ENCODE measurements around the gene SELENOF. TPM values are rescaled to one million over a fixed set of nuclear protein-coding genes. Genes with fewer than 3 reads are reported as not detected.

Gene SELENOF
- total and polyA plus RNA-seq, 2 of the 13 experiments (the other 11 are each of a cell fraction or from before 2014, with no cell fraction given): 133 to 163 TPM

DNA sequence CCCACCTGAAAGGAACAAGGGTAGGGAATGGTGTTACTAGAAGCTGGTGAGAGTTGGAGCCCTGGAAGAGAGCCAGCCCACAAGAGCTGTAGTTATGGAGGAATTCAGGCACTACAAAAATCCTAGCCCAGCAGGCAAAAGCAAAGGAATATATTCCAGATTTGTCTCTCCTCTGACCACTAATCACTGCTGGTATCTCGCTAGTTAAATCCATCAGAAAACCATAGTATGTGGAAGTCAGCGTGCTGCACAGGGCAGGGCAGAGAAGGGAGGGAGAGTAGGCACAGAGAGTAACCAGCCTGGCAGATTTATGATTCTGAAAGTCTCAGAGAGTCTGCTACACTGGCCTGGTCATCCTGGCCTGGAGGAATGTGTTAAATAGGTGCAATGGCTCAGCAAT, 88.6 kb downstream of the SELENOF start:
- in situ Hi-C loops (cut with HindIII; ENCODE audit: extremely low pct_ligation_motif_present, low pct_unique_long_range_greater_than_20kb) (loop anchor here (10.0 kb wide), 1 partner anchor 259 kb away; no protein-coding TSS in a partner anchor), intact Hi-C loops (cut with micrococcal nuclease; ENCODE audit: unreplicated experiment) (no loop called here)
- ATAC-seq (no peak), DNase-seq (ENCODE audit: low spot score) (no peak), FAIRE-seq (no peak)
- Histone ChIP-seq H3K4me3 (replicated peaks in 1 of 3; ENCODE audit: insufficient read depth in 1 of 3, low read depth in 2 of 3, low read length in 3 of 3) (no peak overlapping the region), H3K27ac (ENCODE audit: extremely low read length, insufficient read depth, low read length) (no peak overlapping the region), H3K27me3 (ENCODE audit: control insufficient read depth in 1 of 2, insufficient read depth in 2 of 2, low read length in 2 of 2) (no peaks in the 10 kb centered on the region), H2AFZ (ENCODE audit: low read length) (no peak overlapping the region), H3K36me3 (replicated peaks in 1 of 2; ENCODE audit: control insufficient read depth in 1 of 2, insufficient read depth in 2 of 2, low read length in 2 of 2) (no peaks in the 10 kb centered on the region), H3K4me1 (ENCODE audit: insufficient read depth, low read length) (peaks cover 55% of the 10 kb centered on the region), H3K79me2 (ENCODE audit: insufficient read depth, low read length) (no peaks in the 10 kb centered on the region), H3K4me2 (ENCODE audit: low read depth, low read length) (no peak overlapping the region), H3K9ac (ENCODE audit: insufficient read depth, low read depth, low read length) (no peak overlapping the region), H3K9me3 (ENCODE audit: low read length) (no peaks in the 10 kb centered on the region), H4K20me1 (ENCODE audit: insufficient read depth, low read length) (no peaks in the 10 kb centered on the region)
- WGBS (ENCODE audit: low lambda C conversion rate): 82% methylated on average over 2 of the region's 2 CpGs
- BruUV-seq (replicated peaks): no TSS peak
- POLR2A ChIA-PET: interaction anchor here (0.6 to 2.3 kb wide), 4 partner anchors 15 to 89 kb away, joined by 3 to 7 read pairs (median 5); partner anchors contain the start of genes HS2ST1 and SELENOF
- CTCF ChIA-PET (ENCODE audit: low intra/inter-chr PET ratio, low total read pairs): no interaction called here
- TF ChIP-seq KLF9 (CRISPR knock-in tag; IDR thresholded peaks at IDR 0.05; ENCODE audit: low read depth) (no peak), NR2F2 (IDR thresholded peaks at IDR 0.05; ENCODE audit: borderline replicate concordance, low read depth) (no peak), ATM (IDR thresholded peaks at IDR 0.05; ENCODE audit: borderline replicate concordance) (no peak), DMAP1 (CRISPR knock-in tag; IDR thresholded peaks at IDR 0.05) (no peak), ZNF225 (CRISPR knock-in tag; IDR thresholded peaks at IDR 0.05) (no peak)
- TF ChIP-seq, protein P1, sequence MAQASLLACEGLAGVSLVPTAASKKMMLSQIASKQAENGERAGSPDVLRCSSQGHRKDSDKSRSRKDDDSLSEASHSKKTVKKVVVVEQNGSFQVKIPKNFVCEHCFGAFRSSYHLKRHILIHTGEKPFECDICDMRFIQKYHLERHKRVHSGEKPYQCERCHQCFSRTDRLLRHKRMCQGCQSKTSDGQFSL (CRISPR knock-in tag; IDR thresholded peaks at IDR 0.05): no peak

DNA sequence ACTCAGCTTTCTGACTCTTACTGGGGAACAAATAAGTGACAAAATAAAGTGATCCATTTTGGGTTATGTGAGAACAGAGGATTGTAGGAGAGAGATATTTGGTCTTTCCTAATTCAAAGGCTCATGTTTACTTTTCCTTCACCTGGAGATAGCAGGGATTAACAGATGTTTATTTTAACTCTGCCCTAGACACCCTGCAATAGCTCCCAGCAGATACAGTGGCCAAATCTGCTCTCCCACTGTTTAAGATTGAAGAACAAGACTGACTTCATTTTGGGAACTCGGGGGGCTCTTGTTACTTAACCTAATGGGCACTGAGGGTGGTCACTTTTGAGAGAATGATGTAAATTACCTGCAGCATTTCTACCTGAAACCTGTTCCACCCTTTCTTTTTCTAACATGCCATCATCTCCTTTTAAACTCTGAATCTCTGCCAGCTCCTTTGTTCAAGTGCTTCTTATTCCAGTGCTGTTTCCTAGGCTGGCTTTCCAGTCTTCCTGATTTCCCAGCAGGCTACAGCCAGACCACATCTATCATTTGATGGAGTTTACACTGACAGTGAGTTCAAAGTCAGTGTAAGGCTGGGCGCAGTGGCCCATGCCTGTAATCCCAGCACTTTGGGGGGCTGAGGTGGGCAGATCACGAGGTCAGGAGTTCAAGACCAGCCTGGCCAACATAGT, 90.0 kb downstream of the SELENOF start:
- H3K4me1 ChIP-seq (ENCODE audit: insufficient read depth, low read length): peaks cover 50% of the 10 kb centered on the region
- POLR2A ChIA-PET: interaction anchor here (0.8 to 2.3 kb wide), 6 partner anchors 10 to 119 kb away, joined by 3 to 7 read pairs (median 4); partner anchors contain the start of genes HS2ST1, SELENOF and SH3GLB1
- peak overlapping the region; percentile 40 for H3K4me2 ChIP-seq (ENCODE audit: low read depth, low read length)
- TF ChIP-seq, protein P2, sequence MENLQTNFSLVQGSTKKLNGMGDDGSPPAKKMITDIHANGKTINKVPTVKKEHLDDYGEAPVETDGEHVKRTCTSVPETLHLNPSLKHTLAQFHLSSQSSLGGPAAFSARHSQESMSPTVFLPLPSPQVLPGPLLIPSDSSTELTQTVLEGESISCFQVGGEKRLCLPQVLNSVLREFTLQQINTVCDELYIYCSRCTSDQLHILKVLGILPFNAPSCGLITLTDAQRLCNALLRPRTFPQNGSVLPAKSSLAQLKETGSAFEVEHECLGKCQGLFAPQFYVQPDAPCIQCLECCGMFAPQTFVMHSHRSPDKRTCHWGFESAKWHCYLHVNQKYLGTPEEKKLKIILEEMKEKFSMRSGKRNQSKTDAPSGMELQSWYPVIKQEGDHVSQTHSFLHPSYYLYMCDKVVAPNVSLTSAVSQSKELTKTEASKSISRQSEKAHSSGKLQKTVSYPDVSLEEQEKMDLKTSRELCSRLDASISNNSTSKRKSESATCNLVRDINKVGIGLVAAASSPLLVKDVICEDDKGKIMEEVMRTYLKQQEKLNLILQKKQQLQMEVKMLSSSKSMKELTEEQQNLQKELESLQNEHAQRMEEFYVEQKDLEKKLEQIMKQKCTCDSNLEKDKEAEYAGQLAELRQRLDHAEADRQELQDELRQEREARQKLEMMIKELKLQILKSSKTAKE (CRISPR knock-in tag; IDR thresholded peaks at IDR 0.05; ENCODE audit: borderline replicate concordance): peak; percentile 75; the same call in 1 of the 2 replicates
- TF ChIP-seq RFX3 (CRISPR knock-in tag; IDR thresholded peaks at IDR 0.05) (no peak), LCORL (IDR thresholded peaks at IDR 0.05) (peak; percentile 77), LCORL (CRISPR knock-in tag; IDR thresholded peaks at IDR 0.05) (peak; percentile 97), FOXP1 (IDR thresholded peaks at IDR 0.05) (no peak), FOXP1 (CRISPR knock-in tag; IDR thresholded peaks at IDR 0.05) (peak; percentile 77; the same call in 1 of the 2 replicates), TEAD3 (CRISPR knock-in tag; optimal IDR thresholded peaks at IDR 0.05; ENCODE audit: borderline replicate concordance) (peak; percentile 54), NBN (conservative IDR thresholded peaks at IDR 0.05) (no peak)

More for the DNA sequence above, 90.0 kb downstream of the SELENOF start:
- H3K9me3 ChIP-seq (ENCODE audit: low read length): no peaks in the 10 kb centered on the region
- no TSS peak for BruUV-seq (replicated peaks)
- FAIRE-seq: peak; percentile 60
- peak; percentile 96 for ATAC-seq
- H3K27me3 ChIP-seq (ENCODE audit: control insufficient read depth in 1 of 2, insufficient read depth in 2 of 2, low read length in 2 of 2): no peaks in the 10 kb centered on the region
- H2AFZ ChIP-seq (ENCODE audit: low read length): no peak overlapping the region
- H4K20me1 ChIP-seq (ENCODE audit: insufficient read depth, low read length): no peaks in the 10 kb centered on the region
- in situ Hi-C loops (cut with HindIII; ENCODE audit: extremely low pct_ligation_motif_present, low pct_unique_long_range_greater_than_20kb) (loop anchor here (10.0 kb wide), 1 partner anchor 261 kb away; no protein-coding TSS in a partner anchor), intact Hi-C loops (cut with micrococcal nuclease; ENCODE audit: unreplicated experiment) (no loop called here)
- peak; percentile 79 for DNase-seq (ENCODE audit: low spot score)
- no peak overlapping the region for H3K9ac ChIP-seq (ENCODE audit: insufficient read depth, low read depth, low read length)
- H3K4me3 ChIP-seq (replicated peaks in 1 of 3; ENCODE audit: insufficient read depth in 1 of 3, low read depth in 2 of 3, low read length in 3 of 3): no peak overlapping the region; a peak in 1 of 6 replicates
- CTCF ChIA-PET (ENCODE audit: low intra/inter-chr PET ratio, low total read pairs): interaction anchor here (1.1 kb wide), 1 partner anchor 10 kb away, joined by 3 read pairs; no protein-coding TSS in a partner anchor
- no peaks in the 10 kb centered on the region for H3K79me2 ChIP-seq (ENCODE audit: insufficient read depth, low read length)
- peak overlapping the region; percentile 44 for H3K27ac ChIP-seq (ENCODE audit: extremely low read length, insufficient read depth, low read length)
- no peaks in the 10 kb centered on the region for H3K36me3 ChIP-seq (replicated peaks in 1 of 2; ENCODE audit: control insufficient read depth in 1 of 2, insufficient read depth in 2 of 2, low read length in 2 of 2)
- 27% methylated on average over 3 of the region's 3 CpGs for WGBS (ENCODE audit: low lambda C conversion rate)
